ENCODE data around the gene CDK6. TPM values are rescaled to one million over a fixed set of nuclear protein-coding genes. Genes with fewer than 3 reads are reported as not detected.

Gene CDK6
- total and polyA plus RNA-seq, 2 experiments from 2014 or later = 7.4 to 23.7 TPM

DNA sequence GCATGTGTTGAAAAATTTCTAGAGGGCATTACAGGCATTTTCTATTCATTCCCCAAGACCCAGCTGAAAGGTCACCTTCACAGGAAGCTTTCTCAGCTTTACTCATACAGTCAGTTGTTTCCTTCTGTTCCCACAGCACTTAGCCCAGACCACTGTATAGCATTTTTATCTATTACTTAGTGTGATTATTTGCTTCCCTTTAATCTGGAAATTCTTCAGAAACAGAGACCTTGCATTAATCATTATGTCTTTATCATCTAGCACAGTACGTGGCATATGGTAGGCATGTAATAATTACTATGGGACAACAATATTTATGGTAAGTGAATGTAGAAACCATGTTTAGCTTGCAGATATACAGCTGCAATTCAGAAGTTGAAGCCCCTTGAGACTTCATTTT lies 38.2 kb upstream of the CDK6 start:
- ATAC-seq (no peak), DNase-seq (ENCODE audit: low spot score) (no peak)
- Histone ChIP-seq H3K4me2 (no peak overlapping the region), H4K20me1 (replicated peaks; ENCODE audit: insufficient read depth) (no peaks in the 10 kb centered on the region), H3K4me3 (no peak overlapping the region), H3K4me1 (ENCODE audit: insufficient read depth) (peaks cover 9% of the 10 kb centered on the region; the same call in 1 of the 2 replicates), H2AFZ (no peak overlapping the region), H3K9me2 (ENCODE audit: insufficient read depth) (no peaks in the 10 kb centered on the region), H3K27ac (ENCODE audit: low read depth) (no peak overlapping the region), H3F3A (replicated peaks; ENCODE audit: low read depth) (no peaks in the 10 kb centered on the region), H3K36me3 (ENCODE audit: insufficient read depth) (no peaks in the 10 kb centered on the region), H3K79me2 (replicated peaks; ENCODE audit: insufficient read depth) (no peaks in the 10 kb centered on the region), H3K27me3 (ENCODE audit: insufficient read depth) (no peaks in the 10 kb centered on the region)
- Mint-ChIP-seq H3K36me3 (ENCODE audit: low read depth) (no peaks in the 10 kb centered on the region; the same call in 2 of the 3 replicates), H3K4me3 (no peak overlapping the region), H3K27me3 (ENCODE audit: insufficient read depth, low read depth, poor library complexity) (no peaks in the 10 kb centered on the region), H3K9me3 (no peaks in the 10 kb centered on the region), H3K4me1 (peaks cover 10% of the 10 kb centered on the region; the same call in 2 of the 3 replicates), H3K27ac (no peak overlapping the region)
- TF ChIP-seq JUNB (IDR thresholded peaks at IDR 0.05; ENCODE audit: unreplicated experiment) (no peak), ETS1 (IDR thresholded peaks at IDR 0.05) (no peak), STAT1 (IDR thresholded peaks at IDR 0.05; ENCODE audit: unreplicated experiment) (no peak), ZNF114 (CRISPR knock-in tag; IDR thresholded peaks at IDR 0.05) (no peak), ZNF331 (CRISPR knock-in tag; IDR thresholded peaks at IDR 0.05; ENCODE audit: low read depth) (no peak), ZNF462 (CRISPR knock-in tag; IDR thresholded peaks at IDR 0.05) (no peak), NANOG (IDR thresholded peaks at IDR 0.05; ENCODE audit: borderline replicate concordance) (no peak), EZH2phosphoT487 (IDR thresholded peaks at IDR 0.05; ENCODE audit: unreplicated experiment) (no peak), CREB1 (CRISPR knock-in tag; IDR thresholded peaks at IDR 0.05; ENCODE audit: low read depth) (no peak), POLR2AphosphoS5 (IDR thresholded peaks at IDR 0.05; ENCODE audit: low read depth) (no peak), EZH2 (IDR thresholded peaks at IDR 0.05; ENCODE audit: low read depth, unreplicated experiment) (no peak)
- TF ChIP-seq, protein P1, sequence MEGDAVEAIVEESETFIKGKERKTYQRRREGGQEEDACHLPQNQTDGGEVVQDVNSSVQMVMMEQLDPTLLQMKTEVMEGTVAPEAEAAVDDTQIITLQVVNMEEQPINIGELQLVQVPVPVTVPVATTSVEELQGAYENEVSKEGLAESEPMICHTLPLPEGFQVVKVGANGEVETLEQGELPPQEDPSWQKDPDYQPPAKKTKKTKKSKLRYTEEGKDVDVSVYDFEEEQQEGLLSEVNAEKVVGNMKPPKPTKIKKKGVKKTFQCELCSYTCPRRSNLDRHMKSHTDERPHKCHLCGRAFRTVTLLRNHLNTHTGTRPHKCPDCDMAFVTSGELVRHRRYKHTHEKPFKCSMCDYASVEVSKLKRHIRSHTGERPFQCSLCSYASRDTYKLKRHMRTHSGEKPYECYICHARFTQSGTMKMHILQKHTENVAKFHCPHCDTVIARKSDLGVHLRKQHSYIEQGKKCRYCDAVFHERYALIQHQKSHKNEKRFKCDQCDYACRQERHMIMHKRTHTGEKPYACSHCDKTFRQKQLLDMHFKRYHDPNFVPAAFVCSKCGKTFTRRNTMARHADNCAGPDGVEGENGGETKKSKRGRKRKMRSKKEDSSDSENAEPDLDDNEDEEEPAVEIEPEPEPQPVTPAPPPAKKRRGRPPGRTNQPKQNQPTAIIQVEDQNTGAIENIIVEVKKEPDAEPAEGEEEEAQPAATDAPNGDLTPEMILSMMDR (conservative IDR thresholded peaks at IDR 0.05; ENCODE audit: low read depth in 2 of 2) = no peak
- TF ChIP-seq, protein P2, sequence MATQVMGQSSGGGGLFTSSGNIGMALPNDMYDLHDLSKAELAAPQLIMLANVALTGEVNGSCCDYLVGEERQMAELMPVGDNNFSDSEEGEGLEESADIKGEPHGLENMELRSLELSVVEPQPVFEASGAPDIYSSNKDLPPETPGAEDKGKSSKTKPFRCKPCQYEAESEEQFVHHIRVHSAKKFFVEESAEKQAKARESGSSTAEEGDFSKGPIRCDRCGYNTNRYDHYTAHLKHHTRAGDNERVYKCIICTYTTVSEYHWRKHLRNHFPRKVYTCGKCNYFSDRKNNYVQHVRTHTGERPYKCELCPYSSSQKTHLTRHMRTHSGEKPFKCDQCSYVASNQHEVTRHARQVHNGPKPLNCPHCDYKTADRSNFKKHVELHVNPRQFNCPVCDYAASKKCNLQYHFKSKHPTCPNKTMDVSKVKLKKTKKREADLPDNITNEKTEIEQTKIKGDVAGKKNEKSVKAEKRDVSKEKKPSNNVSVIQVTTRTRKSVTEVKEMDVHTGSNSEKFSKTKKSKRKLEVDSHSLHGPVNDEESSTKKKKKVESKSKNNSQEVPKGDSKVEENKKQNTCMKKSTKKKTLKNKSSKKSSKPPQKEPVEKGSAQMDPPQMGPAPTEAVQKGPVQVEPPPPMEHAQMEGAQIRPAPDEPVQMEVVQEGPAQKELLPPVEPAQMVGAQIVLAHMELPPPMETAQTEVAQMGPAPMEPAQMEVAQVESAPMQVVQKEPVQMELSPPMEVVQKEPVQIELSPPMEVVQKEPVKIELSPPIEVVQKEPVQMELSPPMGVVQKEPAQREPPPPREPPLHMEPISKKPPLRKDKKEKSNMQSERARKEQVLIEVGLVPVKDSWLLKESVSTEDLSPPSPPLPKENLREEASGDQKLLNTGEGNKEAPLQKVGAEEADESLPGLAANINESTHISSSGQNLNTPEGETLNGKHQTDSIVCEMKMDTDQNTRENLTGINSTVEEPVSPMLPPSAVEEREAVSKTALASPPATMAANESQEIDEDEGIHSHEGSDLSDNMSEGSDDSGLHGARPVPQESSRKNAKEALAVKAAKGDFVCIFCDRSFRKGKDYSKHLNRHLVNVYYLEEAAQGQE (IDR thresholded peaks at IDR 0.05; ENCODE audit: unreplicated experiment) = no peak
